ENCODE results near the gene COBL.

DNA sequence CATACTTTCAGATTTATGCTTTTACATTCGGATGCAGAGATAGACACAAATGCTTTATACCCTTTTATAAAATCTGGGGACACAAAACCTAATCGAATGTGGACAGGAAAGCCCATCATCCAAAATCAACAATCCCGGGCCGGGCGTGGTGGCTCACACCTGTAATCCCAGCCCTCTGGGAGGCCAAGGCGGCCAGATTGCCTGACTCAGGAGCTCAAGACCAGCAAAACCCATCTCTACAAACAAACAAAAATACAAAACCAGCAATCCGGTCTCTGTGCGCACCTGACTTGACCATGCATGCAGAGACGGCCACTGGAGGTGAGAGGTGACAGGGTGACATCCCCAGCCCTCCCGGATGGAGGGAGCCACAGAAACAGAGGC is 13.5 kb downstream of the COBL start:
- TF ChIP-seq CTCF (conservative IDR thresholded peaks at IDR 0.05; ENCODE audit: low read depth, low read length), result no peak
- TF ChIP-seq RAD21 (IDR thresholded peaks at IDR 0.05; ENCODE audit: low read length), result no peak
- no peak for TF ChIP-seq USF2 (IDR thresholded peaks at IDR 0.05; ENCODE audit: low read depth, low read length)
- TF ChIP-seq MAFK (IDR thresholded peaks at IDR 0.05; ENCODE audit: low read depth, low read length), result no peak
- TF ChIP-seq FOS (IDR thresholded peaks at IDR 0.05; ENCODE audit: low read depth, low read length), result no peak
- TF ChIP-seq MXI1 (IDR thresholded peaks at IDR 0.05; ENCODE audit: borderline replicate concordance, low read depth, low read length), result no peak

Measured in IMR-90 (cell line).